Mammary epithelial cell (primary cell): ENCODE data around the gene IGSF21.

Source experiments
- EZH2 ChIP-seq: IDR thresholded peaks from 2 replicates; pipeline ENCODE4 v1.6.1; 2012; ENCODE audit warnings: low read length, inconsistent platforms, borderline replicate concordance
- TF ChIP-seq, protein P1 (sequence below), 2 donors: IDR thresholded peaks in 1 of 2; conservative IDR thresholded peaks in 1 of 2; 2 replicates each; pipeline ENCODE4 v1.5.1; 2011 to 2012; ENCODE audit warnings: inconsistent platforms in 2 of 2, low read length in 2 of 2, mild to moderate bottlenecking in 2 of 2, control low read depth in 1 of 2, low read depth in 1 of 2; ENCODE audit not compliant: insufficient read depth in 1 of 2; ENCODE audit errors: extremely low read depth in 1 of 2

DNA sequence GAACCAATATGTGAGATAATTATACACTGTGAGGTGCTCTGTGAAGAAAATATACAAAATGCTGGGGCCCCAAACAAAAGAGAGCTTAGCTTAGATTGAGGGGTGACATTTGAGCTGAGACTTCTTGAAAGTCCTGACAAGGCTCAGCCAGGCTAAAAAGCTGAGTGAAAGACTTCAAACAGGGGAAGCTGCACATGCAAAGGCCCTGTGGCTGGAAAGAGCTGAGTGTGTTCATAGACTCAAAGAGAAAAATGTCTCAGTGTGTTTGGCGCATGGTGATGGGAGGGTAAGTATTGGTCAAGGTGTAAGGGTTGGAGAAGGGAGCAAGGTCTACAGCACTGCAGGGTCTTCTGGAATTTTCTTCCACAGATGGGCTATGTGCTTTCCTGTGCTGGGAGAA, 245.9 kb downstream of the IGSF21 start:
- TF ChIP-seq, protein P1, sequence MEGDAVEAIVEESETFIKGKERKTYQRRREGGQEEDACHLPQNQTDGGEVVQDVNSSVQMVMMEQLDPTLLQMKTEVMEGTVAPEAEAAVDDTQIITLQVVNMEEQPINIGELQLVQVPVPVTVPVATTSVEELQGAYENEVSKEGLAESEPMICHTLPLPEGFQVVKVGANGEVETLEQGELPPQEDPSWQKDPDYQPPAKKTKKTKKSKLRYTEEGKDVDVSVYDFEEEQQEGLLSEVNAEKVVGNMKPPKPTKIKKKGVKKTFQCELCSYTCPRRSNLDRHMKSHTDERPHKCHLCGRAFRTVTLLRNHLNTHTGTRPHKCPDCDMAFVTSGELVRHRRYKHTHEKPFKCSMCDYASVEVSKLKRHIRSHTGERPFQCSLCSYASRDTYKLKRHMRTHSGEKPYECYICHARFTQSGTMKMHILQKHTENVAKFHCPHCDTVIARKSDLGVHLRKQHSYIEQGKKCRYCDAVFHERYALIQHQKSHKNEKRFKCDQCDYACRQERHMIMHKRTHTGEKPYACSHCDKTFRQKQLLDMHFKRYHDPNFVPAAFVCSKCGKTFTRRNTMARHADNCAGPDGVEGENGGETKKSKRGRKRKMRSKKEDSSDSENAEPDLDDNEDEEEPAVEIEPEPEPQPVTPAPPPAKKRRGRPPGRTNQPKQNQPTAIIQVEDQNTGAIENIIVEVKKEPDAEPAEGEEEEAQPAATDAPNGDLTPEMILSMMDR (conservative IDR thresholded peaks at IDR 0.05 in 1 of 2, IDR thresholded peaks at IDR 0.05 in 1 of 2; ENCODE audit: extremely low read depth in 1 of 2, insufficient read depth in 1 of 2, low read depth in 1 of 2, low read length in 2 of 2): no peak
- no peak for TF ChIP-seq EZH2
